GM12864 (cell line): ENCODE measurements around the gene TNPO2.
"Not testable (repeated sequence)": the region's sequence is repeated elsewhere in the genome, so short reads cannot be mapped to it uniquely, and the experiment has no call there.

Source experiments
- DNase-seq: peaks from one replicate; pipeline ENCODE4 v3.0.0-alpha.2; 2011; ENCODE audit warnings: low read depth
- H3K4me3 ChIP-seq: 2 replicates; pipeline ENCODE4 v1.5.1; 2011; ENCODE audit warnings: mild to moderate bottlenecking, low read depth, low read length, control low read depth
- TF ChIP-seq, protein P1 (sequence below): IDR thresholded peaks from 2 replicates; pipeline ENCODE4 v1.5.1; 2011; ENCODE audit warnings: low read depth, mild to moderate bottlenecking, moderate library complexity, low read length, control low read depth, inconsistent platforms; ENCODE audit errors: missing control alignments

Gene TNPO2

DNA sequence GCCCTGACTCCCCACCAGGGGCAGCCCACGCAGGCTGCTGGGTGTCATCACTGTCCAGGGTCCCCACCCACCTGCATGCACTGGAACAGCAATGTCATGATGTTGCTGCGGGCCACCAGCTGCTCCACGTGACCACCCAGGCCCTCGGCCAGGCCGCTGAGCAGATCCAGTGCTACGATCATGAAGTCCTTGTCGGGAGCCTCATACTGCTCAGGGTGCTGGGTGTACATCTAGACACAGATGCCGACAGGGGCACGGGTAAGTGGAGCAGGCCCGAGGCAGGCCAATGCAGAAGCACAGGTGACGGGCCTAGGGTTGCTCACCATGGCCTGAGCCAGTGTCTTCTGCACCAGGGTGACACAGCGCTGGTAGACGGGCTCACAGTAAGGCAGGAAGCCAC is 18.6 kb downstream of the TNPO2 start:
- H3K4me3 ChIP-seq = no peak overlapping the region
- TF ChIP-seq, protein P1, sequence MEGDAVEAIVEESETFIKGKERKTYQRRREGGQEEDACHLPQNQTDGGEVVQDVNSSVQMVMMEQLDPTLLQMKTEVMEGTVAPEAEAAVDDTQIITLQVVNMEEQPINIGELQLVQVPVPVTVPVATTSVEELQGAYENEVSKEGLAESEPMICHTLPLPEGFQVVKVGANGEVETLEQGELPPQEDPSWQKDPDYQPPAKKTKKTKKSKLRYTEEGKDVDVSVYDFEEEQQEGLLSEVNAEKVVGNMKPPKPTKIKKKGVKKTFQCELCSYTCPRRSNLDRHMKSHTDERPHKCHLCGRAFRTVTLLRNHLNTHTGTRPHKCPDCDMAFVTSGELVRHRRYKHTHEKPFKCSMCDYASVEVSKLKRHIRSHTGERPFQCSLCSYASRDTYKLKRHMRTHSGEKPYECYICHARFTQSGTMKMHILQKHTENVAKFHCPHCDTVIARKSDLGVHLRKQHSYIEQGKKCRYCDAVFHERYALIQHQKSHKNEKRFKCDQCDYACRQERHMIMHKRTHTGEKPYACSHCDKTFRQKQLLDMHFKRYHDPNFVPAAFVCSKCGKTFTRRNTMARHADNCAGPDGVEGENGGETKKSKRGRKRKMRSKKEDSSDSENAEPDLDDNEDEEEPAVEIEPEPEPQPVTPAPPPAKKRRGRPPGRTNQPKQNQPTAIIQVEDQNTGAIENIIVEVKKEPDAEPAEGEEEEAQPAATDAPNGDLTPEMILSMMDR = no peak

DNA sequence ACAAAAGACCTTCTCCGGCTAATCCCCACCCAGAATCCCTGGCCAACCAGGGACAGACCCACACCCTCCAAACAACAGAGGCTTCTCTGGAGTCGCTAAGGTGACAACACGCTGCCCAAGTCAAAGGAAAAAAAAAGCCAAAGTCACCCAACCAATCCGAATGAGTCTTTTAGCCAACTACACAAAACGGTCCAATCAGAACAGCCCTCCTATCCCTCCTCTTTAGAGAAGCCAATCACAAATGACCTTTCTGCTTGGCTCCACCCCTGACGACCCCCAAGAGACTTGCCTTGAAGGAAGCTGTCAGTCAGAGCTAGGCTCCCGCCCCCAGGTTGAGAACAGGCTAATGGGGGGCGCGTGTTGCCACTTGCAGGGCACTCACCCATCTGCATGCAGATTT is 20.7 kb downstream of the TNPO2 start:
- TF ChIP-seq, protein P1 = no peak
- no peak overlapping the region for H3K4me3 ChIP-seq
- DNase-seq = no peak

More for the DNA sequence above, 18.6 kb downstream of the TNPO2 start:
- DNase-seq = no peak

DNA sequence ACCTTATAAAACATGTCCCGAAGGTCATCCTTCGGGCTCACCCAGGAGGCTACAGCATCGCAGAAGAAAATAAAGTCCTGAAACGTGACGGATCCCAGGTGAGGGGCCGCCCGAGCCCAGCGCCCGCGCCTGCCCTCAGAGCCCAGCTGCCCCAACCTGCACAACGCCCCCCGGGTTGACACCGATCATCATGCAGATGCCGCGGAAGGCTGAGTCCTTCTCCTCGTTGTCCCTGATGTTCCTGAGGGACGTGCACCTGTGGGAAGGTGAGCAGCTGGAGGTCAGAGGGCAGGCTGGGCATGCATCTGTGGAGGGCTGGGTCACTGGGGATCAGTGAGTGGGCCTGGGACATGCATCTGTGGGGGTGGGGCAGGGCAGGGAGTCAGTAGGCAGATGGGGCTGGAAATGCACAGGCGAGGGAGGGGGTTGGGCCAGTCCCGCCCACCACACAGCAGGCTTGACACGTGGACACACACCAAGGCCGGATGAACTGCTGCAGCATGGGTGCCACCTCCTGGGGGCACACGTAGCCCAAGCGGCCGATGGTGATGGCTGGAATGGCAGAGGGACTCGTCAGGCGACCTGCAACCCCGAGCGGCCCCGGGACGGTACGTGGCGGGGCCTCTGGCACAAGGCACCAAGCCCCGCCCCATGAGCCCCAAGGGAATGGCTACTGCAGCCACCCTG is 22.0 kb downstream of the TNPO2 start:
- DNase-seq = no peak
- TF ChIP-seq, protein P1 = no peak
- H3K4me3 ChIP-seq = no peak overlapping the region

DNA sequence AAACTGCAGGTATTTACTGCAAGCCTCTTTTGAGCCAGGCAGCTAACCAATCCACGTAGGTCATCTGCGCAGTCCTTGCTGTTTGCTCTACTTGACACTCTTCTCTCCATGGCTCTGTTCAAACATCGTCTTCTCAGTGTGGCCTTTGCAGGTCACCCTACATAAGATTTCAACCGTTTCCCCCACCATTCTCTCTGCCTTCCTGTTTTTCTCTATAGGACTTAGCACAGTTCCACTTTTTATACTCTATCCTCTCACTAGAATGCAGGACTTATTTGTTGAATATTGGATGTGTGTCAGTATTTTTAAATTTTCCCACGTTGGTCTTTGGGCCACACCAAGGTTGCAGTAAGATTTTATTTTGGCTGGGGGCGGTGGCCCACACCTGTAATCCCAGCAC is 25.6 kb downstream of the TNPO2 start:
- TF ChIP-seq, protein P1 = no peak
- DNase-seq = no peak
- H3K4me3 ChIP-seq = no peak overlapping the region

DNA sequence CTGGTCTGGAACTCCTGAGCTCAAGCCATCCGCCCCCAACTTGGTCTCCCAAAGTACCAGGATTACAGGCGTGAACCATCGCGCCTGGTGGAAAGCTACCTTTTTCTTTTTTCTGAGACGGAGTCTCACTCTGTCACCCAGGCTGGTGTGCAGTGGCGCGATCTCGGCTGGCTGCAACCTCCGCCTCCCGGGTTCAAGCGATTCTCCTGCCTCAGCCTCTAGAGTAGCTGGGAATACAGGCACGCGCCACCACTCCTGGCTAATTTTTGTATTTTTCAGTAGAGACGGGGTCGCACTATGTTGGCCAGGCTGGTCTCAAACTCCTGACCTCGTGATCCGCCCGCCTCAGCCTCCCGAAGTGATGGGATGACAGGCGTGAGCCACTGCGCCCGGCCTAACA is 26.3 kb downstream of the TNPO2 start:
- DNase-seq = not testable (repeated sequence)
- H3K4me3 ChIP-seq = peak overlapping the region; percentile 95; the same call in 1 of the 2 replicates

DNA sequence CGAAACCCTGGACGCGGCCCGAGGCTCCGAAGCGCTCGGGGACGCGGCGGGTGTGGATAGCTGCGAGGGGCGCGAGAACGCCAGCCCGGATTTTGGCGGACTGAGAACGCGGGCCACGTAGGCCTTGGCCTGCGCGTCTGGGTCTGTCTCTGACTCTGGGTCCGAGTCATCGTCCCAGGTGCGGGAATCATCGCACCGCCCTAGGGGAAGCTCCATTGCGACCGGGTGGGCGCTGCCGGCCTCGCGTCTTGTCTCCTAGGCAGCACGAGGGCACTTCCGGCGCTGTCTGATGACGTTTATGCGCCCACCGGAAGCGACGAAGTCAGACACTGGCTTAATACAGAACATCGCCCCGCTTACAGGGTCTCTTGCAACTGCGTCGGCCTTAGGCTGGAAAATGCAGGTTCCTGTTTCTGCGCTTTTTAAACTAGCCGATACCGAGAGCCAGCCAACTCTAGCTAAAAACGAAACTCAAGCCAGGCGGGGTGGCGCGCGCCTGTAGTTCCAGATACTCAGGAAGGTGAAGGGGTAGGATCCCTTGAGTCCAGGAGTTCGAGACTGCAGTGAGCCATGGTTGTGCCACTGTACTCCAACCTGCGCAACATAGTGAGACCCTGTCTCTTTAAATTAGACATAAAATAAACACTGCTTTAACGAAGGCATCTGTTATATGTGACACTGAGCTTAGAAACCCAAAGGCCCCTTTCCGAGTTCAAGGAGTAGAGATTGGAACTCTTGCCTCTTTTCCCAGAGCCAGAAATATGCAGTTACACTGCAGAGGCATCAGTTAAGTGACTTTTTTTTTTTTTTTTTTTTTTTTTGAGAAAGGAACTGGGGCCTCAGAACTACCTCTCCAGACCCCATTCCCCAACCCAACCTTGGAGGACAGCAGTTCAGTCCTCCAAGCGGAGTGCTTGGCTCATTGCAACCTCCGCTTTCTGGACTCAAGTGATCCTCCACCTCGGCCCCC is 27.1 kb downstream of the TNPO2 start, which contains the start of gene FBXW9:
TSS of gene FBXW9 (minus strand) at position 266 of the 970 bp plus-strand sequence. CDS start at position 216, 50 bp downstream.
- peak; percentile 95 for DNase-seq
- TF ChIP-seq, protein P1 = peak; percentile 2
- H3K4me3 ChIP-seq = peak within 1 kb of the TSS; percentile 95

DNA sequence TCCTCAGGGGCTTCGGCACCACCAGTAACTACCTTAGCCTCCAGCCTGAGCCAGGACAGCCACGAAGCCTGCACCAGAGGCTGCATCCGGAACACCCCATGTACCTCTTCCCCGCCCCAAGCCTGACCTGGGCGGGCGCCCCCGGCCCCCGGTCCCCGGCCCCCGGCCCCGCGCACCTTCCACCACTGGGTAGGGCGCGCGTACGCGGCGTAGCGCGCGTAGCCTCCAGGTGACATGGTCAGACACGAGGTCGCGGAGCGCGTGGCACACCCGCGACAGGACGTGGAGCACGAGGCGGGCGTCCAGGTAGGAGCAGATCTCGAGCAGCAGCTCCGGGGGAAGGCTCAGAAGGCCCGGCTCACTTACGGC is 27.8 kb downstream of the TNPO2 start:
- TF ChIP-seq, protein P1 = no peak
- H3K4me3 ChIP-seq = peak overlapping the region; percentile 95
- no peak for DNase-seq
